ENCODE data around the gene HEXA.

The HEXA gene

DNA sequence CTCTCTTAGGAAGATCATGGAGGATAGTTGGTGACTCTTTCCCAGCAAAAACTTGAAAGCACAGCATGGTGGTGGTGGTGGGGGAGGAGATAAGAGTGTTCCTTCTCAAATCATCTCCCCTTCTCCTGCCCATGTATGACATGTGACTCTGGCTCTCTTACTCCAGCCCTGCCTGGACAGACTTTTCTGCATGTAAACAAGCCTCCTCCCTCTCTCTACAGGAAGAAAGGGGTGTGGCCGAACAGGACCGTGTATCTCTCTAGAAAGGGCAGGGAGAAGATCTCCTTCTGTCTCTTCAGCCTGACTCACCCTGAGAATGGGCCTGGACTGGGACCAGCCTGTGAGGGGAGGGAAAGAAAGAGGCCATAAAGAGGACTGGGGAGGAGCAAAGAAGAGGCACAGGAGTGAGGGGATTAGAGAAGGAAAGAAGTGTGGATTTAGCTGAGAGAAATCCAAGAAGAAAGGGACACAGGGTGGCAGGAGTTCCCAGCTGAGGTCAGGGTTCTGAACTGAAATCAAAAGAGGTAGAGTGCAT lies 57.3 kb downstream of the HEXA start:
- no peak for DNase-seq

- no peak for DNase-seq
Measured at GRCh38 chr15:72315706-72316370, 60.0 kb downstream of the HEXA start.

DNA sequence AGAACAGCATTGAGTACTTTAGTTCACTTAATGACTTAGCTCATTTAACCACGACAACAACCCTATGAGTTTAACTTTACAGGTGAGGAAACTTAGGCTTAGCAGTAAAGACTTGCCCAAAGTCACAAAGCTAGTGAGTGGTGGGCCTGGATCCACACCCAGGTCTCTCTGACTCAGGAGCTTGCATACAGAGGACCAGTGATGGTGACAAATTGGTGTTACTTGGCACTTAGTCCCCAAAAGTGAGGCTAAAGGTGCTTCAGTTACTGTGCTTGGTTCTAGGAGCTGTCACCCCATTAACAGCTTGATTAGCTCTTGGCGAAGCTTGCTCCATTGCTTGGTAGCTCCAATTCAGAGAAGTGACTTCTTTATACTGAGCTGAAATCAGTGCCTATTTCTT lies 61.9 kb downstream of the HEXA start:
- DNase-seq = no peak

- DNase-seq = no peak
Measured at GRCh38 chr15:72313448-72313840, 62.4 kb downstream of the HEXA start.

DNA sequence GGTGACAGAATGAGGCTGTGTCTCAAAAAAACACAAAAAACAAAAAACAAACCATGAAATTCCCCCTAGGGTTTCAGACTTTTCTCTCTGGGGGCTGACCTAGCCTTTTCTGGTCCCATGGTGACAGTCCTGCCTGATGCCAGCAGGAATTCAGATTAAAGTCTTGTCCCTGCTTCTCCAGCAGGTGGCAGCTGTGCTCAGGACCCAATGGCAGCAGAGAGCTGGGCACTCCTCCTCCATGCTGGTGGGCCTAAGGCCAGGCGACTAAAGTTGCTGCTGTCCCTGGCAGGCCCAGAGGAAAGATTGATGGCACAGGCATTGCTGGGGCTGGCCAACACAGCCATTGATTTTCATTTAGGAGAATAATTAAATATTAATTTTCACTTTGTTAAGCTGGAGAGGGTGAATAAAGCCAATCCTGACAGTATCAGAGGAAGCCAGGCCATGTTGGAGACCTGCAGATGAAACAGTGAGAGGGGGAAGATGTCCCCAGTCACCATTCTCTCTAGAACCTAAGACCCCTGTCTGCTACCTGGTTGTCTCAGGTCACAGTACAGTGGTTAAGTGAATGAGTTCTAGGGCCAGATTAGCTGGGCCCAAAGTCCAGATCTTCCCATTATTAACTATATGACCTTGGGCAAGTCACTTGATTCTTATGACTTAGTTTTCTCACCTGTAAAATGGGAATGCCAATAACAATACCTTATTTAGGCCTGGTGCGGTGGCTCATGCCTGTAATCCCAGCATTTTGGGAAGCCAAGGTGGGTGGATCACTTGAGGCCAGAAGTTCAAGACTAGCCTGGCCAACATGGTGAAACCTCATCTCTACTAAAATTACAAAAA lies 63.0 kb downstream of the HEXA start:
- no peak for DNase-seq

DNA sequence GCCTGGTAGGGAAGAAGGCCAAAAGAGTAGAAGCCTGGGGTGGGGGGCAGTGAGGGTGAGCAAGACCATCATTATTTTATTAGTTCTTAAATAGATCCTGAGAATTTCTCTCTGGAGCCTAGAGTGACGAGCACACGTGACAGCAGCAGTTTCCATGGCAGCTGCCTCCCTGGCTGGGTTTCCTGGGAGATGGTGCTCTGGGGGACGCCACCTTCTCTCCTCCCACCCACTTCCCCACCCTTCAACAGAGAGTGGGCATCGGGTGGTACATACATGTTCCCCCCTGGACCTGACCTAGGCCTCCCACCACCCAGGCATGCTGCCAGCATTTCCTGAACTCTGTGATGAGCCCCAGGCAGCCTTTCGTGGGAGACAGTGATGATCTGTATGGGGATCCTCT lies 68.8 kb downstream of the HEXA start:
- DNase-seq = no peak

GRCh38 chr15:72306211-72306785 lies 69.5 kb downstream of the HEXA start:
- DNase-seq = no peak

- no peak for DNase-seq
Measured at GRCh38 chr15:72304596-72304995, 71.2 kb downstream of the HEXA start.

DNA sequence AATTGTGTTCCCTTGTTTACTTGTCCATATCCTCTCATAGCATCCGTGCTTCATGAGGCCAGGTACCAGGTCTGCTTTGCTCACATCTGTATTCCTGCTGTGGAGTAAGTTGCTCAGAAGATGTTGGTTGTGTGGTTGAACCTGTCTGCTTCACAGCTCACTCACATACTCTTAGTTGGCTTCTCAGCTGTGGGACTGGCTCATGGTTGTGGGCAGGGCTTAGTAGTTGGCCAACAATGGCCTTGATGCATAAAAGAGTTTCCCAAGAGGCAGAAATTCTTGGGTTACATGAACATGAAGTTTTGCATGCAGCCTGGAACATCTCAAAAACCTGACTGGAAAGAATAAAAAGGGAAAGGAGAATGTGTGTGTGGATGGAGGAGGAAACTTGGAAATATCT lies 72.9 kb downstream of the HEXA start:
- no peak for DNase-seq

All from T1000 (cell line).